ENCODE results near the gene DIP2C. TPM values are rescaled to one million over a fixed set of nuclear protein-coding genes. Genes with fewer than 3 reads are reported as not detected.

DIP2C gene
- total RNA-seq, 6 experiments from 2014 or later: 23.2 to 28.9 (median 26.3) TPM

GRCh38 chr10:550665-551372 lies 138.6 kb downstream of the DIP2C start:
- no peak for TF ChIP-seq CTCF (IDR thresholded peaks at IDR 0.05)
- H3K4me3 Mint-ChIP-seq: no peak overlapping the region
- H3K27me3 Mint-ChIP-seq (ENCODE audit: insufficient read depth): no peaks in the 10 kb centered on the region; the same call in 1 of the 2 replicates
- no peaks in the 10 kb centered on the region for H3K36me3 Mint-ChIP-seq (ENCODE audit: low read depth)
- H3K9me3 Mint-ChIP-seq: no peaks in the 10 kb centered on the region
- DNase-seq: no peak
- H3K4me1 Mint-ChIP-seq (ENCODE audit: low read depth): peaks cover 44% of the 10 kb centered on the region
- H3K27ac Mint-ChIP-seq: no peak overlapping the region

- H3K9me3 Mint-ChIP-seq: no peaks in the 10 kb centered on the region
- TF ChIP-seq CTCF (IDR thresholded peaks at IDR 0.05): no peak
- peaks cover 35% of the 10 kb centered on the region for H3K4me1 Mint-ChIP-seq (ENCODE audit: low read depth)
- no peak for DNase-seq
- no peak overlapping the region for H3K27ac Mint-ChIP-seq
- H3K36me3 Mint-ChIP-seq (ENCODE audit: low read depth): peaks cover 4% of the 10 kb centered on the region; the same call in 1 of the 2 replicates
- H3K4me3 Mint-ChIP-seq: no peak overlapping the region
- no peaks in the 10 kb centered on the region; the same call in 1 of the 2 replicates for H3K27me3 Mint-ChIP-seq (ENCODE audit: insufficient read depth)
Observed at GRCh38 chr10:549391-549790, 140.1 kb downstream of the DIP2C start.

- Mint-ChIP-seq H3K9me3 (no peaks in the 10 kb centered on the region), H3K36me3 (ENCODE audit: low read depth) (peaks cover 9% of the 10 kb centered on the region; the same call in 1 of the 2 replicates), H3K4me3 (no peak overlapping the region), H3K27me3 (ENCODE audit: insufficient read depth) (no peaks in the 10 kb centered on the region; the same call in 1 of the 2 replicates), H3K4me1 (ENCODE audit: low read depth) (peaks cover 25% of the 10 kb centered on the region), H3K27ac (no peak overlapping the region)
- TF ChIP-seq CTCF (IDR thresholded peaks at IDR 0.05): no peak
- DNase-seq: no peak
Observed at GRCh38 chr10:548238-548901, 141.1 kb downstream of the DIP2C start.

GRCh38 chr10:547591-548081 lies 141.8 kb downstream of the DIP2C start:
- H3K4me1 Mint-ChIP-seq (ENCODE audit: low read depth): peaks cover 22% of the 10 kb centered on the region
- H3K36me3 Mint-ChIP-seq (ENCODE audit: low read depth): peaks cover 9% of the 10 kb centered on the region; the same call in 1 of the 2 replicates
- H3K27me3 Mint-ChIP-seq (ENCODE audit: insufficient read depth): no peaks in the 10 kb centered on the region; the same call in 1 of the 2 replicates
- H3K9me3 Mint-ChIP-seq: no peaks in the 10 kb centered on the region
- H3K27ac Mint-ChIP-seq: peak overlapping the region; percentile 27; the same call in 1 of the 2 replicates
- H3K4me3 Mint-ChIP-seq: no peak overlapping the region; the same call in 1 of the 2 replicates
- TF ChIP-seq CTCF (IDR thresholded peaks at IDR 0.05): no peak
- DNase-seq: no peak

- Mint-ChIP-seq H3K27me3 (ENCODE audit: insufficient read depth) (peaks cover under 1% of the 10 kb centered on the region; the same call in 1 of the 2 replicates), H3K27ac (peak overlapping the region; percentile 27; the same call in 1 of the 2 replicates), H3K9me3 (no peaks in the 10 kb centered on the region), H3K4me1 (ENCODE audit: low read depth) (peaks cover 25% of the 10 kb centered on the region), H3K4me3 (peak overlapping the region; percentile 8; the same call in 1 of the 2 replicates), H3K36me3 (ENCODE audit: low read depth) (peaks cover 11% of the 10 kb centered on the region)
- no peak for TF ChIP-seq CTCF (IDR thresholded peaks at IDR 0.05)
- DNase-seq: no peak
Observed at GRCh38 chr10:546971-547590, 142.4 kb downstream of the DIP2C start.

Data from HFFc6 (cell line).